Activated CD8-positive, alpha-beta memory T cell treated with anti-CD3 and anti-CD28 coated beads for 1 hour (primary cell): ENCODE data around the gene BMP7.
"Not testable (repeated sequence)": the region's sequence is repeated elsewhere in the genome, so short reads cannot be mapped to it uniquely, and the experiment has no call there.

Experiments
- DNase-seq, 2 donors: peaks; one replicate each; pipeline ENCODE4 v3.0.0-alpha.2; 2020; ENCODE audit warnings: low read depth in 1 of 2; ENCODE audit errors: extremely low read depth in 1 of 2

The BMP7 gene

DNA sequence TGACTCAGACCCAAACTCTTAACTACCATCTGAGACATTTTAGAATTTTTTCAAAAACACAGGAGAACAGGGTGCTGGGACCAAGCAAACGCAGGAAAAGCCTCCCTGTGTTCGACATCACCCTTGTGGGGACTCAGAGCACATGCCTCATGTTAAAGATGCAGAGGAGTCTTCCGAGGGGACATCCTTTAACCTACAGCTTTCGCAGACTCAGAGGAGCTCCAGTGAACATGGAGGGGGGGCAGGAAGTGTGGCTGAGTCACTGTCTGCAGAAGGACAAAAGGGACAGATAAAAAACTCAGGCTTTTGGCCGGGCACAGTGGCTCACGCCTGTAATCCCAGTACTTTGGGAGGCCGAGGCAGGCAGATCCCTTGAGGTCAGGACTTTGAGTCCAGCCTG, 15.1 kb downstream of the BMP7 start:
- DNase-seq: no peak

DNA sequence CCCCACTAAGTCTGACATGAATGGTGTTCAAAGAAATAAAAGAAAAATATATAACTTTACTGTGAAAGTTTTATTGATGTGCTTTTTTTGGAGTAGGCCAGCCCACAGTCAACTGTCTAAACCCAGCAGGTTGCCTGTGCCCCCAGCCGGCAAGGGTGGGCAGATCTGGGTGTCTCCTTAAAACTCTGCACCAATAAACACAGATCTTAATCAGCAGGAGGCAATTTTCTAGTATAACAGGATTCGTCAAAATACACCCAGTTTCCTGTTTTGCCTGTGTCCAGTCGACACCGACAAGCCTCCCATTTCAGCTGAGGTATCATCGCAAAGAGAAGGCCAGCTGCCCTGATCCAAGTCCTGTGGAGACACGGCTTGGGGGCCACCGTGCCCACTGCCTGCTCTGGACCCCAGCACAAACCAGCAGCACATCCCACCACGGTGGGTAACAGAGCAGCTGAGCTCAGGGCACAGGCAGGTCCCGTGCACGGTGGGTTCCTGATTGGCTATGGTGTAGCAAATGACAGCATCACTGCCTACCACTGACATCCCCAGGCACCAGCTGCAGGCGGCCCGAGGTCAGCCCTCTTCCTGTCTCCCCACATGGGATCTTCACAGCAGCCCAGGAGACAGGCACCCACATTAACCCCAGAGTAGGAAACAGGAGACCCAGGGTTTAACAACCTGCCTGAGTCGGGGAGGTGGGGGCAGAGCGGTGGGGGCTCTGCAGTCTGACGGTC, 15.7 kb downstream of the BMP7 start:
- DNase-seq: no peak

DNA sequence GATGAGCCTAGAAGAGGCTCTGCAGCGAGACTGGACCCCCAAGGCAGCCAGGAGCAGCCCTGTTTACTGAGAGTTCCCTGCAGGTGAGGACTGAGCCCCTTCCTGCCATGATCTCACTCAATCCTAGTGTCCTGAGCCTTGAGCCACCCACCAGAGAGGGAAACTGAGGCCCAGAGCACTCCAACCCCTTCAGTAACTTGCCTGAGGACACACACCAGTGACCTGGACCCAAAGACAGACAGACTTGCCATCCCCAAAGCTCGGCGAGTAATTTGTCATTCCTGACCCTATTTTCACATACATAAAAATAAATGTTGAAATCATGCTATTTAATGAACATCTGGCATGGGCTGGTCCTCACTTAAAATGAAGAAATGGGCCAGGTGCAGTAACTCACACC, 16.7 kb downstream of the BMP7 start:
- no peak for DNase-seq

DNA sequence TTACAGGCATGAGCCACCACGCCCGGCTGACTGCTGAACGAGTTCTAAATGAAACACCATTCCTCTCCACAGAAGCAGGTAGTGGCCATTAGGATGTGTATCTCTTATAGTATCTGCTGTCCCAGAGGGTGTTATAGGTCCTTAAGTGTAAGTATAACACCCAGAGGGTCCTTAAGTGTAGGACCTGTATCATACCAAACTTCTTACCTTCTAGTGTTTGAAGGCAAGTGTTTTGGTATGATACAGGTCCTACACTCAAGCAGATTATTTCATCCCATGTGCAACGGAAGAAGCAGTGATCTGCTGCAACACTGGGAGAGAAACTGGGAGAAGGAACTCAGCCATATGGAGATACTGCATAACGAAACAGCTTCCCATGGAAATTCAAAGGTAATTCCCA, 17.4 kb downstream of the BMP7 start:
- DNase-seq: no peak

GRCh38 chr20:57248132-57248797, 18.2 kb downstream of the BMP7 start:
- no peak for DNase-seq

DNA sequence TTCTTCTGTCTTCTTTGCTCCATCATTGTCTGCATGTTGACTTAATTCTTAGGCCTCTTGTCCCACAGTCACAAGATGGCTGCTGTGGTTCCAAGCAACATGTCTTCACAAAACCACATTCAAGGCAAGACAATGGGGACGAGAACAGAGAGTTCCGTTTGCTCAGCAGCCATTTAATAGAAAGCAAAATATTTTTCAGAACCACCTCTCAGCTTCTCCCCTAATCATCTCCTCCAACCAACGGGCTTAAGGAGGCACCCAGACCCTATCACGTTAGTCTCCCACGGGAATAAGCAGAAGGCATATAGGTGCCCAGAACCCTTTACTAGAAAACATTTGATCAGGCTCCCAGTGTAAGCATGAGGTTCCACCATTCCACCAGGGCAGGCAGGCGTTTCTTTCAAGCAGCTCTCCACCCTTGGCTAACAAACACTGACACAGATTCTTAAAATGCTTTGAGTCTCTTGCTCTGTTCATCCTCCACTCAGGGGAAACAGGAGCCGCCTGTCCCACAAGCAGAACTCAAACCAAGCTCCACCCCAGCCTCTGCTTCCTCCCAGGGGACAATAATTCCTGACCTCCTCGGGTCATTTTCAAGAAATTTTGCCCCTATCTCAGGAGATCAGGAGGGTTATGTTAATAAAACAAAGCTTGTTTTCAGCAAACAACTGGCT, 19.0 kb downstream of the BMP7 start:
- no peak for DNase-seq

DNA sequence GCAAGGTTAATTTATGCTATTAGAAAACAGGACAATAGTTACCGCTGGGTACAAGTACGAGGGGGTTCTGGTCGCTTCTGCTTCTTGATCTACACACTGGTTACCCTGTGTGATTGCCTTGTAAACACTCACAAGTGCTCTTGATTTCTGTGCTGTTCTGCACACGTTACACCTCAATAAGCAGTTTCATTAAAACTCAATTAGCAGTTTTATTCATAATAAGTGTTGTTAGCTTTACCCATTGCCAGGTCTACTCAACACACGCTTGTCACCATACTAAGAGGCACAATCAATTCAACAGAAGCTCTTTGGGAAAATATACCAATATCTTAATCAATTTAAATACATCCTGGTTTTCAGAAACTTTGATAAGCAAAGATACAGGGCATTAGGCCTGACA, 20.4 kb downstream of the BMP7 start:
- no peak for DNase-seq

DNA sequence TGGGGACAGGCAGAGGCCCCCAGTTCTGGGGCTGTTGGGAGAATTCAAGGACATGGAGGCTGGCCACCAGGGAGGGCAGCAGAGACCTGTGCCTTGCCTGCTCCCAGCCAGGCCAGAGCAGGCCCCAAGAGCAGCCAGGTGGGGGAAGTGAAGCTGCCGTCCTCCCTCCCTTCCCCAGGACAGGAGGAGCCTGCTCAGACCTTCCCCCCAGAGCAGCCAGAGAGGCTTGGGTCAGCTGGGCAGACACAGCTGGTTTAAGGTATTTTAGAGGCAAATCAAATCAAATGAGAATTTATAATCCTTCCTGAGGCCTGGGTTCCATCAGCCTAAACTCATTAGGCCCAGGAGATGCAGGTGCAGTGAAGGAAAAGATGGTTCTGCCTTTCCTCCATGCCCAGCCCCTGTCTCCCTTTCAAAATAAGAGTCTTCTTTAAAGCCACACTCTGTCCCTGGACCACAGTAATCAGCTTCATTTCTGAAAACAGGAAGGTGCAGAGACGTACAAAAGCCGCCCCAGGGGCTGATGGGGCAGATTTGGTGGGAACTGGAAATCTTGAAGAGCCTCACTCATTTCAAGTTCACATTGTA, 21.7 kb downstream of the BMP7 start:
- DNase-seq: no peak

DNA sequence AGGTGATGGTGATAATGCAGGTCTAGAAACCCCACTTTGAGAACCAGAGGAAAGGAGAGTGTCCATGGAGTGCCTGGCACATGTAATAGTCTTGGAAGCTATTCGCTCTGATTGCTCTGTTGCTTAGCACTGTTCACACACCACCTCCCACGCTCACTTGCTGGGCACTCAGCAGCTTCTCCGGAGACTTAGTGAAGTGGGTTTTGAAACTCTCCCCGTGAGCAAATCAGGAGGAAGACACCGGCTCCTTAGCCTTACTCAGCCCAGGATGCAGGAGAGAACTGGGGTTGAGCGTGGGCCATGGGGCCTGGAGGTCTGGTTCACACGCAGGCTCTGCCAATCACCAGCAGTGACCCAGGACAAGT, 22.2 kb downstream of the BMP7 start:
- no peak for DNase-seq

DNA sequence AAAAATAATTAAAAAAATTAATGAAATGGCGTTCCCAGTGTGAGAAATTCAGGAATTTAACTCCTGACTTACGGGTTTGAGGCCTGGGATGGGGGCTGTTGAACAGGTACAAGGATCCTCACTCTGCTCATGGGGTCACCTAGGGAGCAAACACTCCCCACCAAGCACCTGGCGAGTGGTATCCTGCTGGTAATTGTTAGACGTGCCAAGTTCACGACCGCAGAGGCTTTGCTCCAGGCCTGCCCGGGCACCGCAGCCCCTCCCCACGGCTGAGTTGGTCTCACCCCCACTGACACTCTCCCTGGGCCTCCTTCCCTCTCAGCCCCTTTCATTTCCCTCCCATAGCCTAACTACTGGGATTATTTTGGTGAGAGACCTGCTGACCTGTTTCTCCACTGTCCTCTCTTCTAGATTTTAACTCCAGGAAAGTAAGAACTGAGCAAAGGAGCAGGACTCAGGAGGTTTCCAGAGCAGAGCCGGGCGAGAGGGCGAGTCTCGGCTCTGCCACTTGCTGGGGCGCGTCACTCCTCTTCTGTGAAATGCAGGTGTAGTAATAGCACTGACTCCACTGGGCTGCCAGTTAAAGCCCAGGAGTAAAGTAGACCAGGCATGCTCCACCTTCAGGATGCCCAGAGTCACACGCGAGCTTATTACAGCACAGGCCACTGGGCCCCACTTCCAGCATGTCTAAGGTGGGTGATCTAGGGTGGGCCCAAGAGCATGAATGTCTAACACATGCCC, 22.8 kb downstream of the BMP7 start:
- no peak for DNase-seq

- DNase-seq: no peak
These were observed 24.0 kb downstream of the BMP7 start for GRCh38 chr20:57242414-57242813.

DNA sequence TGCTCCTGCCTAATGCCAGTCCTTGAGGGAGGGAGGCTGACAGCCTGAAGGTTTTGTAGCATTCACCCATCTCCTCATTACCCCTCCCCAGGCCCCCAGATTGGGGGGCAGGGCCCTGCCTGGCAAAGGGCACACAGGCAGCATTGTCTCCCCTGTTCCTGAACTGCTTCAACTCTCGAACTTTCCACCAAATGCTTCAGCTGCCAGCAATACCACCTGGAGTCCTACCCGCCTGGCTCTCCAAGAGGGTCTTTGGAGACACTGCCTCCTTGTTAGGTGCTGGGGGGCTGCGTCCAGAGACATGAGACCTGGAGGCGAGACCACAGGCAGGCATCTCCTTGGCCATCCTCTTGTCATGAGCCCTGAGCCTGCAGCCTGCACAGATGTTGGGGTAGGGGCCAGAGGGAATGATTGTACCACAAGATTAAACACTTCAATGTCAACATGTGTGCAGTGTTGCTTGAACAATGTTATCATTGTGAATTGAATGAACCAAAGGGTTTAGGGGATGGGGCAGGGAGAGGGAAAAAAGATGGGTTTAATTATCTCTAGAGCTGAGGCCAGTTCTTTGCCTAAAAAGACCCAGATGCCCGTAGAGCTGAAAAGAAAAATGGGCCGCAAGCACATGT, 25.0 kb downstream of the BMP7 start:
- DNase-seq: no peak

GRCh38 chr20:57240581-57241362, 25.7 kb downstream of the BMP7 start:
- no peak for DNase-seq

DNA sequence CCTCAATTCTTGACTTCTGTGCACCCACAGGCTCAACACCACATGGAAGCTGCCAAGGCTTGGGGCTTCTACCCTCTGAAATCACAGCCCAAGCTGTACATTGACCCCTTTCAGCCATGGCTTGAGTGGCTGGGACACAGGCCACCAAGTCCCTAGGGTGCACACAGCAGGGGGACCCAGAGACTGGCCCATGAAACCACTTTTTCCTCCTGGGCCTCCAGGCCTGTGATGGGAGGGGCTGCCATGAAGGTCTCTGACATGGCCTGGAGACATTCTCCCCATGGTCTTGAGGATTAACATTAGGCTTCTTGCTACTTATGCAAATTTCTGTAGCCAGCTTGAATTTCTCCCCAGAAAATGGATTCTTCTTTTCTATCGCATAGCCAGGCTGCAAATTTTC, 26.7 kb downstream of the BMP7 start:
- not testable (repeated sequence) for DNase-seq

DNA sequence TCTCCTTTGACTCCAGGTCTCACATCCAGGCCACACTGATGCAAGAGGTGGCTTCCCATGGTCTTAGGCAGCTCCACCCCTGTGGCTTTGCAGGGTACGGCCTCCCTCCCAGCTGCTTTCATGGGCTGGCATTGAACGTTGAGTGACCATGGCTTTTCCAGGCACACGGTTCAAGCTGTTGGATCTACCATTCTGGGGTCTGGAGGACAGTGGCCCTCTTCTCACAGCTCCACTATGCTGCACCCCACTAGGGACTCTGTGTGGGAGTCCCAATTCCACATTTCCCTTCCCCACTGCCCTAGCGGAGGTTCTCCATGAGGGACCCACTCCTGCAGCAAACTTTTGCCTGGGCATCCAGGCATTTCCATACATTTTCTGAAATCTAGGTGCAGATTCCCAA, 27.1 kb downstream of the BMP7 start:
- DNase-seq: not testable (repeated sequence)

DNA sequence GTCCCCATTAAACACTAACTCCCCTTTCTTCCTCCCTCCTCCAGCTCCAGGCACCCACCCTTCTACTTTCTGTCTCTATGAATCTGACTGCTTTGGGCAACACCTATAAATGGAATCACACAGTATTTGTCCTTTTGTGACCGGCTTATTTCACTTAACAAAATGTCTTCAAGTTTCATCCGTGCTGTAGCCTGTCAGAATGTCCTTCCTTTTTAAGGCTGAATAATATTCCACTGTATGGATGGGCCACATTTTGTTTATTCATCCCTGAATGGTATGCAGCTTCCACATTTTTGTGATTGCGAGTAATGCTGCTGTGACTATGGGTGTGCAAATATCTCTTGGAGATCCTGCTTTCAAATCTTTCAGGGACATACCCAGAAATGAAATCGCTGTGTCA, 28.4 kb downstream of the BMP7 start:
- DNase-seq: no peak

GRCh38 chr20:57237585-57237953, 28.9 kb downstream of the BMP7 start:
- no peak for DNase-seq

- DNase-seq: no peak
These were observed 29.4 kb downstream of the BMP7 start for GRCh38 chr20:57236813-57237584.

GRCh38 chr20:57234556-57235251, 31.7 kb downstream of the BMP7 start:
- no peak for DNase-seq
